ENCODE results near the gene GLIPR1L1. TPM values are rescaled to one million over a fixed set of nuclear protein-coding genes. Genes with fewer than 3 reads are reported as not detected.

Gene GLIPR1L1
- total and polyA plus RNA-seq, 8 donors: not detected

DNA sequence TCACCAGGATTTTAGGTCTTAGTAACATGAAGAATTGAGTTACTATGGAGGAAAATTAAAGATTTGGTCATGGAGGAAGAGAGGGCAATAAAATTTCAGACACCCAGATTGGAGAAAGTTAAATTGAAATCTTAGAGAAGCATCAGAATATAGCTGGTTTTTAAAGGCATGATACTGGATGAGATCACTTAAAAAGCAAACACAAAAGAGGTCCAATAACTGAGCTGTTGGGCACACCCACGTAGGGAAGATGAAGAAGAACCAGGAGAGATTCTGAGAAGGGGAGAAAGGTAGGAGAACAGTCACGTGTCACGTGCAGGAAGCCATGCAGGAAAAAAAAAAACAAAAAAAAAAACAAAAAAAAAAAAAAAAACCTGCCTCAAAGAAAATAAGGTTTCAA is 23.1 kb upstream of the GLIPR1L1 start:
- Histone ChIP-seq H3K27me3 (no peaks in the 10 kb centered on the region), H3K4me1 (no peaks in the 10 kb centered on the region), H3K4me3 (no peak overlapping the region), H3K36me3 (no peaks in the 10 kb centered on the region), H3K27ac (no peak overlapping the region), H3K9me3 (no peaks in the 10 kb centered on the region)
- no peak for FAIRE-seq
- DNase-seq: no peak
- 77 to 85% methylated on average over 3 of the region's 3 CpGs for WGBS, 2 donors
- TF ChIP-seq CTCF (IDR thresholded peaks at IDR 0.05): no peak
- no peak for ATAC-seq
- intact Hi-C loops (cut with DNase I): no loop called here

GRCh38 chr12:75315518-75315917 is 19.0 kb upstream of the GLIPR1L1 start:
- H3K9me3 ChIP-seq: no peaks in the 10 kb centered on the region
- no peaks in the 10 kb centered on the region for H3K36me3 ChIP-seq
- TF ChIP-seq CTCF (IDR thresholded peaks at IDR 0.05): no peak
- H3K27ac ChIP-seq: no peak overlapping the region
- intact Hi-C loops (cut with DNase I): no loop called here
- no peak for ATAC-seq
- no peak for DNase-seq
- no peak overlapping the region for H3K4me3 ChIP-seq
- no peak for FAIRE-seq
- no peaks in the 10 kb centered on the region for H3K27me3 ChIP-seq
- peaks cover 0 to 11% (median 0%) of the 10 kb centered on the region in 3 donors for H3K4me1 ChIP-seq

DNA sequence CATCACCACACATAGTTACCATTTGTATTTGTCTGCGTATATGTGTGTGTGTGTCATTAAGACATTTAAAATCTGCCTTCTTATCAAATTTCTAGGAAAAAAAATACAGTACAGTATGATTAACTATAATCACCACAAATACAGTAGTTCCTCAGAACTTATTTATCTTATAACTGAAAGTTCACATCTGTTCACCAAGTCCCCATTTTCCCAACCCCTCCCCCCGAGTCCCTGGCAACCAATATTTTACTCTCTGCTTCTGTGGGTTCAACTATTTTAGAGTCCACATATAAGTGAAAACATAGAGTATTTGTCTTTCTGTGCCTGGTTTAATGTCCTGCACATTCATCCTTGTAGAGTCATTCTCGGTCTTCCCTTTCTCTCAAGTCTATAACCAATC is 16.7 kb upstream of the GLIPR1L1 start:
- peak; percentile 37 to 80 (median 72) for ATAC-seq
- DNase-seq: peak in 3 of 6 donors; percentile 13 to 29 (median 19)
- H3K4me1 ChIP-seq: peaks cover 0 to 11% (median 0%) of the 10 kb centered on the region in 3 donors
- TF ChIP-seq CTCF (IDR thresholded peaks at IDR 0.05): no peak
- intact Hi-C loops (cut with DNase I): no loop called here
- no peaks in the 10 kb centered on the region for H3K36me3 ChIP-seq
- no peaks in the 10 kb centered on the region for H3K9me3 ChIP-seq
- no peaks in the 10 kb centered on the region for H3K27me3 ChIP-seq
- 44 to 47% methylated on average over 3 of the region's 3 CpGs for WGBS, 2 donors
- no peak for FAIRE-seq
- H3K27ac ChIP-seq: no peak overlapping the region
- no peak overlapping the region for H3K4me3 ChIP-seq

DNA sequence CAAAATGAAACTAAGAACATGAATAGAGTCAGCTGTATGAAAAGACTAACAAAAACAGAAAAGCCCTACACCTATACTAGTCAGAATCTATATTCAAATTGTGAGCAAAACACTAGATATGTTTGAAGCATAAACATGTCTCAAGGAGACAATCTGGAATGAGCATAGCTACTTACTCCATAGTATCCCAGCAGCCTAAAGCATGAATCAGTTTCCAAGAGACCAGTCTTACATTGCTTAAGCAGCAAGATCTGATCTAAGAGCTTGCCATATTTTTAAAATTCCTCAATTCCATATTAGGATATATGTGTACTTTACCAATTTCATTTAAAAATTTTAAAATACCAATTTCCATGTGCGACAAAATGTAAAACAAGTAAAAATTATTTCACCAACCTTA is 12.0 kb upstream of the GLIPR1L1 start:
- FAIRE-seq (peak; percentile 37), ATAC-seq (no peak), DNase-seq (no peak)
- 1 to 2% methylated on average over 1 of the region's 1 CpG for WGBS, 2 donors
- H3K27ac ChIP-seq: no peak overlapping the region
- H3K36me3 ChIP-seq: no peaks in the 10 kb centered on the region
- no peak overlapping the region for H3K4me3 ChIP-seq
- intact Hi-C loops (cut with DNase I): no loop called here
- H3K4me1 ChIP-seq: peaks cover 0 to 7% (median 0%) of the 10 kb centered on the region in 3 donors
- H3K9me3 ChIP-seq: no peaks in the 10 kb centered on the region
- no peak for TF ChIP-seq CTCF (IDR thresholded peaks at IDR 0.05)
- no peaks in the 10 kb centered on the region for H3K27me3 ChIP-seq

GRCh38 chr12:75323663-75324062 is 10.8 kb upstream of the GLIPR1L1 start:
- Histone ChIP-seq H3K4me1 (peaks cover 0 to 2% (median 0%) of the 10 kb centered on the region in 3 donors), H3K9me3 (no peaks in the 10 kb centered on the region), H3K4me3 (no peak overlapping the region), H3K36me3 (no peaks in the 10 kb centered on the region), H3K27ac (no peak overlapping the region), H3K27me3 (no peaks in the 10 kb centered on the region)
- no peak for FAIRE-seq
- intact Hi-C loops (cut with DNase I): no loop called here
- no peak for TF ChIP-seq CTCF (IDR thresholded peaks at IDR 0.05)
- DNase-seq: no peak
- ATAC-seq: no peak
- WGBS, 2 donors: 72 to 82% methylated on average over 3 of the region's 3 CpGs

Measured in pancreas (tissue), 10 donors.